Neuron (in vitro differentiated cells): ENCODE results near the gene PITX2.

Experiments used
- H2AFZ ChIP-seq: one replicate; pipeline ENCODE4 v1.6.1; 2013; ENCODE audit warnings: low read depth, mild to moderate bottlenecking, inconsistent platforms, low read length, moderate library complexity
- H3K27me3 ChIP-seq: one replicate; pipeline ENCODE4 v1.6.1; 2013; ENCODE audit warnings: low read length; ENCODE audit not compliant: insufficient read depth
- H3K36me3 ChIP-seq: one replicate; pipeline ENCODE4 v1.6.1; 2013; ENCODE audit warnings: low read length; ENCODE audit not compliant: insufficient read depth
- H3K4me1 ChIP-seq: one replicate; pipeline ENCODE4 v1.6.1; 2013; ENCODE audit warnings: low read length; ENCODE audit not compliant: insufficient read depth
- H3K4me3 ChIP-seq: 2 replicates; pipeline ENCODE4 v1.5.1; 2013; ENCODE audit warnings: mild to moderate bottlenecking, low read length, moderate library complexity
- H3K9me3 ChIP-seq: one replicate; pipeline ENCODE4 v1.6.1; 2013; ENCODE audit warnings: low read length

PITX2 gene

DNA sequence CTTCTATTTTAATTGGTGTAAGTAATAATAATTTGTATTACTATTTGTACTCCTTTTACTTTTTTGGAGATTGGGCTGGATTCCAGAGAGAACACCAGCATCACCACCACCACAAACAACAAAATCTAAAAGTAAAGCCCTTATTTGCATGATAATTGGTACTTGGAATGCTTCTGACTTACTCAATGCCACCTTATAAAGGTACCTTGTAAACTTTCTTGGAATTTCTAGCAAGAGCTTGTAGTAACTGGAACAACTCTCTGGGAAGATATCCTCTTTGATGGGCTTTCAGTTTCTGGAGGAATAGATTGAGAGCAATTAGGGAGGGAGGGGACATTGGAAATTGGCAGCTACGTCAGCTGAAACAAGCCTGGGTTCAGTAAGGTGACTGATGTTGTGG lies 20.2 kb upstream of the PITX2 start:
- Histone ChIP-seq H3K4me1 (no peaks in the 10 kb centered on the region), H2AFZ (no peak overlapping the region), H3K36me3 (no peaks in the 10 kb centered on the region), H3K27me3 (peaks cover 64% of the 10 kb centered on the region), H3K4me3 (no peak overlapping the region), H3K9me3 (no peaks in the 10 kb centered on the region)

DNA sequence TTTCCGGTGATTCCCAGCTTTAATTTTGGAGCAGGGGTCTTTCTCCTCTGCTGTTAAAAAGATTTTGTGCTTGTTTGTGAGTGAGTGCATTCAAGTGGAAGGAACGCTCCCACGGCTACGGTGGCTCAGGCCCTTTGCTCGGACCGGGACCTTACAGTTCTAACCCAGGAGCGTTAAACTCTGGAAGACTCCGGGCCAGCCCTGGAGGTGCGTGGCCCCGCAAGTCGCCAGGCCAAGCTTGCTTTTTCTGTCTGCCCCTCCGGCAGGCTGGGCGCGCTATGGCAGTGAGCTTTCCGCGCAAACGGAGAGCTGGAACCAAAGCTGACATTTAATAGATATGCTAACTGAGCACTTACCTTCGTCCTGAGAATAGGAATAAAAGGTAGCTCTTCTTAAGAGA lies 18.3 kb upstream of the PITX2 start:
- peaks cover 3% of the 10 kb centered on the region for H3K4me1 ChIP-seq
- H3K4me3 ChIP-seq, result no peak overlapping the region
- H3K27me3 ChIP-seq, result peaks cover 83% of the 10 kb centered on the region
- H3K9me3 ChIP-seq, result no peaks in the 10 kb centered on the region
- H3K36me3 ChIP-seq, result no peaks in the 10 kb centered on the region
- H2AFZ ChIP-seq, result no peak overlapping the region

DNA sequence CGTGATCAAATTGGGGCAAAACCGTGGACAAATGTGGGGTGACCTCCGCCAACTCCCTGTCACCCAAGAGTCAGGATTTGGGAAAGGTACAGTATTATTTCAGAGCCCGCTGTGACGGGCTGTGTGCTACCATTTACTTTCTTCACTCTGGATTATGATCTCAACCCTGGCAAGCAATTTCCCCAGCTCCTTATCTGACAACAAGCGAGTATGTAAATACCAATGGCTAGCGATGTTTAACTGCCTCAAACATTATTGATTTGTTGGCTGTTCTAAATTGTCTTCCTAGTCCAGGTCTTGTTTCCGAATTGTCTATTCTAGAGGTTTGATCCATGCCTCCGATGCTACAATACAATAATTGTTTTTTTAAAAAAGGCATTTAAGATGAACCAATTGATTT lies 17.7 kb upstream of the PITX2 start:
- peaks cover 88% of the 10 kb centered on the region for H3K27me3 ChIP-seq
- no peaks in the 10 kb centered on the region for H3K9me3 ChIP-seq
- H2AFZ ChIP-seq, result no peak overlapping the region
- H3K4me3 ChIP-seq, result no peak overlapping the region
- H3K4me1 ChIP-seq, result peaks cover 3% of the 10 kb centered on the region
- no peaks in the 10 kb centered on the region for H3K36me3 ChIP-seq

DNA sequence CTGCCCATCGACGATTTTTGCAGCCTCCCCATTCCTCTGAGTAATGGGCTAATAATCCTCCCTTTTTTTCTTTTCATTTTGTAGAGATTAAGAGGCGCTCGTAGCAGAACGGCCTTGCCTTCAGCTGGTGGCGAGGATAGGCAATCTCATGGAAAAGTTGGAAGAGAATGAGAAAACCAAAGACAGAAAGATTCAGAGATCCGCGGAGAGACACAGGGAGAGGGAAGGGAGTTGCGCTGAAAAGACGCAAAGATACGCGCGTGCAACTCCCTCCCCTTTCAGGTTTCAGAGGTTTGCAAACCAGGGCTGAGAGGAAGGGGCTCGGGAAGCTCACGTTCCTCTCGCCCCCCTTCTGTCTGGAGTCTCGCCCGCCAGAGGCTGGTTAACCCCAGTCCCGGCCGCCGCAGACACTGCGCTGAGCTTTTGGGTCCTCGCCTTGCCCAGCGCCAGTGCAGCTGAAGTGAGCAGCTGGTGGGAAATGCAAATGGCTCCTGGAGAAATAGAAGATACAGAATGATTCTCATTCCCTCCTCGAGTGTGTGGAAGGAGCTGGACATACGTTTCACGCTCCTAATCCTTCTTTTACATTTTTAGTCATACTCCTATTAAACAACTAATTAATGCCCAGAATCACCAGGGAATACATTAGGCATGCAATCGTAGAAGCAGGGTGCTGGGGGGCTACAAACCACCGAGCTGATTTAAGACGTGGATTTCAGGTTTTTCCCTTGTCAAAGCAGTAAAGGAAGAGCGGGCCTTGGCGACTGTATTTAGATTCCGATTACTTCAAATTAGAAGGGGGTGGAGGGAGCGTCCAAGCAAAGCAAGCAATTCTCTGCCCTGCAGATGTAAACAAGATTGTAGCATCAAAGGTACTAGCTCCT lies 16.6 kb upstream of the PITX2 start:
- no peaks in the 10 kb centered on the region for H3K36me3 ChIP-seq
- no peak overlapping the region for H3K4me3 ChIP-seq
- H2AFZ ChIP-seq, result no peak overlapping the region
- no peaks in the 10 kb centered on the region for H3K9me3 ChIP-seq
- peaks cover 3% of the 10 kb centered on the region for H3K4me1 ChIP-seq
- H3K27me3 ChIP-seq, result peaks cover 97% of the 10 kb centered on the region

DNA sequence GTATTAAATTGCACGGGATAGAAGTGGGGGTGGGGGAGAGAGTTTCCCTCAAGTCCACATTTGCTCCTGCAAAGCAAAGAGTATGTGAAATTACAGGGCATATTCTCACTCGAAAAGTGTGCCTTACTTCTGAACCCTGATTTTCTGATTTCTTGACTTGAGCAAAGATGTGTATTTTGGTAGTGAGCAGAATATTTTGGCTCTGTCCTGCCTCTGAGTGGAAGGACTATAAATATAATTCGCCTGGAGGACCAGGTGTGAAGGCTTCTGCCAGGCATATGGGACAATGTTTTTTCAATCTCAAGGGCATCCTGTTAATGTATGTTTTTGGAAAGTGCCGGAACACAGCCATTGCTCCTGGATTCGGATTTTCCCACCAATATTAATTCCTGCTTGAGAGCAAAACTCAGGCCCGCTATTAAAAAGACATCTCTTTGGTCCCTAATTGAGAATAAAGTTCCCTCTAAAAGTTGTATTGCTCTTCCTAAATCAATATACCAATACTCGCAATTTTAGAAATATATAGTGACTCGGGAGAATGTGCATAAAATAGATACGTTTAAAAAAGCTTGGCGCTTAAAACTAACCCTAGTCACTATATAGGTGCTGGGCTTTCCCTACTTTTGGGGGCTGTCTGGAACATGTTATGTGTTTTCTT lies 15.3 kb upstream of the PITX2 start:
- Histone ChIP-seq H3K4me3 (no peak overlapping the region), H3K27me3 (peaks cover 97% of the 10 kb centered on the region), H3K9me3 (no peaks in the 10 kb centered on the region), H2AFZ (no peak overlapping the region), H3K4me1 (peaks cover 3% of the 10 kb centered on the region), H3K36me3 (no peaks in the 10 kb centered on the region)

DNA sequence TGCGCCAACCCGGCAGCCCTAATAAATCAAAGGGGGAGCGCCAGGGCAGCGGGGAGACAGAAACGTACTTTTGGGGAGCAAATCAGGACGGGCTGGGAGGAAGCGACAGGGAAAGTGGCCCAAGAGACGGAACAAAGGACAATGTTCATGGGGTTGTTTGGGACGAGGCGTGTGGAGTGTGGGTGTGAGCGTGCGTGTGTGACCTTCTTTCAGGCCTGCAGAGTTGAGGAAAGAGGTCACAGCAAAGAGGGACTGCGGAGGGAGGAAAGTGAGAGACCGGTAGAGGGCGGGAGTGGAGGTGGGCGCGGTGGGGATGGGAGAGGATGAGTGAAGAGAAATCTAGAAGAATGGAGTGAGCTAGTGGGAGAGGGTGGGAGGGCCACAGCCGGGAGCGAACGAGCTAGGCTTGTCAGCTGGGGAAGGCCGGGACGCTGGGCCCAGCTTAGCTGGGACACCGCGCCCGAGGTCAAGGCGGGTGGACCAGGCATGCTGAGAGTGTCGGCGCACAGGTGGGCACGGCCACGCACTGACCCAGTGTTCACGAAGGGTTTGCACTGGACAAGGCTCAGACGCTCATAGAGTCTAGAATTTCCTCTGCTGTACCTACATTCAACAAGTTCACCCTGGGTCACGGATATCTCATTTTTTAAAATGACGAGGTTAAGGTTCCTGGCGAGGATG lies 14.7 kb upstream of the PITX2 start:
- Histone ChIP-seq H2AFZ (peak overlapping the region; percentile 75), H3K9me3 (no peaks in the 10 kb centered on the region), H3K36me3 (no peaks in the 10 kb centered on the region), H3K4me1 (peaks cover 3% of the 10 kb centered on the region), H3K27me3 (peaks cover 100% of the 10 kb centered on the region), H3K4me3 (peak overlapping the region; percentile 7)

DNA sequence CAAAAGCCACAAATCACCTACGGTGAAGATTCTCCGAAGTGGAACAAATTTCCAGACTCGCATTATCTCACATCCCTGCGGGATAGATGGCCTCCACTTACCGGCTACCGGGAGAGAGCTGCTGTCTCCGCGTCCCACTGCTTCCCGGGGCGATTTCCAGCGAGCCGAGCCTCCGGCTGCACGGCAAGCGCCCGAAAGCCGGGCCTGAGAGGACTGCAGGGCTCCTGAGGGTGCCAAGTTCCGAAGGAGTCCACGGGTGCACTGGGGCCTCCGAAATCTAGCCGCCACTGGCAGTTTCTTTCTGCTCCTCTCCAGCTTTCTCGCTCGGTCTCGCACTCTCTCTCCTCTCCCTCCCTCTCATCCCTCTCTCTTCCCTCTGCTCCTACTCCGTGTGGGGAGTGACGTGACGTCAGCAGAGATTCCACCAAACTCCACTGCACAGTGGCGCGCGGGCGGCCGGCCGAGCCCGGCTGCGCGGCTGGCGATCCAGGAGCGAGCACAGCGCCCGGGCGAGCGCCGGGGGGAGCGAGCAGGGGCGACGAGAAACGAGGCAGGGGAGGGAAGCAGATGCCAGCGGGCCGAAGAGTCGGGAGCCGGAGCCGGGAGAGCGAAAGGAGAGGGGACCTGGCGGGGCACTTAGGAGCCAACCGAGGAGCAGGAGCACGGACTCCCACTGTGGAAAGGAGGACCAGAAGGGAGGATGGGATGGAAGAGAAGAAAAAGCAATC lies 14.0 kb upstream of the PITX2 start:
- Histone ChIP-seq H3K27me3 (peaks cover 100% of the 10 kb centered on the region), H3K36me3 (no peaks in the 10 kb centered on the region), H2AFZ (peak overlapping the region; percentile 75), H3K4me3 (peak overlapping the region; percentile 7), H3K4me1 (peaks cover 6% of the 10 kb centered on the region), H3K9me3 (no peaks in the 10 kb centered on the region)

DNA sequence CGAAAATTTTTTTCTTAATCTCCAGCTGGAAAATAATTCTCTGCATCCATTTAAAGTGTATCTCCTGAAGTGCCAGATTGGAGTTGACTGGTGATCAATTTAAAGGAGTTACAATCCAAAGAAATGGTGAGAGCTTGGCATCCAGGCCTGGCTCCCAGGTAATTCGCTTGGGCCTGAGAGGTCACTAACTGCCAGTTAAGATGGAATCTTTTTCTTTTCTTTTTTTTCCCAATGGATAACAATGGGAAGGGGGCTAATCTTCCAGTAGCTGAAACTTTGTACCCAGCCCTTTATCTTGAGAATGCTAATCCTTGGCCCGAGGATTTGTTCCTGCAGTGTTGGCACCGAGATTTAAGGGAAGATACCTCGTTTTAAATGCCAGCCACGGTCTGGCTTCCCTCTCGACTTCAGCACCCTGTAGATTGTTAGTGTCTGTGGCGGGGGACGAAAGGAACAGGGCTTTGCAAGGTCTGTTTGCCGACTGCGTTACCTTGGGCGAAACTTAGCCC lies 13.3 kb upstream of the PITX2 start:
- Histone ChIP-seq H3K4me3 (no peak overlapping the region), H3K27me3 (peaks cover 99% of the 10 kb centered on the region), H3K36me3 (no peaks in the 10 kb centered on the region), H3K9me3 (no peaks in the 10 kb centered on the region), H2AFZ (peak overlapping the region; percentile 75), H3K4me1 (peaks cover 6% of the 10 kb centered on the region)

DNA sequence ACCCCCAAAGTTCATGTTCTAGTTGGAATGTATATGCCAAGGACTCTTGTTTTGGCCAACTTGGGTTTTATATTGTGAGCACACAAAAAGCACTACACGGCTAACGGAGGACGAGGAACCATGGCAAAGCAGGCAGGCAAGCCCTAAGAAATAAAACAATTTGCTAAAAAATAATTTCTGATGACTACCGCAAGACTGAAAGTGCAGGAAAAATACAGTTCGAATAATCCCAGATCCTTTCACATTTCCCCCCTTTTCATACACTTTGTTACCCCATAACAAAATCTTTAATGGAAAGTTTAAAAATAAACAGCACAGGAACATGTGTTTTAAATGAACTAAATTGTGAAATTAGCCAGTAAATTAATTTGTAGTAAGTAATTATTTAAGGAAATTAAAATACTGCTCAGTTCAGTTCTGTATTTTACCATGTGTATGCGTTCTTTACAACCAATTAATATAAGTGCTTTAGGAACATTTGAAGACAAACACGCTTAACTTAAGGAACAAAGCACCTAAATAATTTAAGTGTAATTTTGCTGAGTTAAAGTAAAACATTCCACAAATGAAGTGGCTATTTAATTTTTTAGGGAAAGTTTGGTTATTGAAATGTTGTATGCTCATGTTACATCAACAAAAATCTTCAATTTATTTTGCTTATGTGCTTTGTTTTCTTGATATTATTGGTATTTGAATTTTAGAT lies 12.4 kb upstream of the PITX2 start:
- Histone ChIP-seq H3K36me3 (no peaks in the 10 kb centered on the region), H3K4me3 (no peak overlapping the region), H3K27me3 (peaks cover 98% of the 10 kb centered on the region)

DNA sequence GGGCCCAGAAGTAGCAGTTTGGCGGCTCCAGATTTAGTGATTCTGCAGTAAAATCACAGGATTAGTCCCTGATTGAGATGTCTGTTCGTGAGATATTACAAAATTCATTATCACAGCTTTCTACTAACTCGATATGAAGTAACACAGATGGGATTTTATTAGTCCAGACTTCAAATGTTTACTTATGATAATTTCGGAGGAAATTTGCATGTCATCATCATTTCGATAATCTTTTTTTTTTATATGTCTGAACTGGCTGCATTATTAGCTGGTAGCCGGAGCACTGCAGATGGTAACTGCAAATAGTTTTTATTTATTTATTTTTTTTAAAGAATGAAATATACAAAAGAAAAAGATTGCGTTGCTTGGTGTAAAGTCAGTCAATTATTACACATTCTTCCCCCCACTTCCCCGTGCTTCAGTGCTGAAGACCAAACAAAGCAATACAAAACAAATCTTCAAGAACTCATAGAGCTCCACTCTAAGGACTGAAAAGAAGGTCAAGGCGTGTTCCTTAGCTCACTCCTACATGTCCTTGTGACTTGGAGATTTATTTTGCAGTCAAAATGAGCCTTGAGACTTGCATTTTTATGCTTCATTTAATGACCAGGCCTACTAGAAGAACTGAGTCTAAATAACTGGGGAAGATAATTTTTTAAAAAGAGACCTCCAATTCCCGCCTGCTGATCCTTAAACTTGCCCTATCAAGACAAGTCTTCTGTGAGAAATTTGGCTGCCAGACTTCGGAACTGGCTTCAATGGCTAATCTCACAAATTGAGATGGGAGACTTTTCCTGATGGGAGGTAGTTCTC lies 11.7 kb upstream of the PITX2 start:
- no peak overlapping the region for H2AFZ ChIP-seq
- H3K36me3 ChIP-seq, result no peaks in the 10 kb centered on the region
- H3K4me1 ChIP-seq, result peaks cover 6% of the 10 kb centered on the region
- no peaks in the 10 kb centered on the region for H3K9me3 ChIP-seq
- no peak overlapping the region for H3K4me3 ChIP-seq
- H3K27me3 ChIP-seq, result peaks cover 98% of the 10 kb centered on the region

More for the DNA sequence above, 12.4 kb upstream of the PITX2 start:
- no peak overlapping the region for H2AFZ ChIP-seq
- H3K9me3 ChIP-seq, result no peaks in the 10 kb centered on the region
- peaks cover 6% of the 10 kb centered on the region for H3K4me1 ChIP-seq

DNA sequence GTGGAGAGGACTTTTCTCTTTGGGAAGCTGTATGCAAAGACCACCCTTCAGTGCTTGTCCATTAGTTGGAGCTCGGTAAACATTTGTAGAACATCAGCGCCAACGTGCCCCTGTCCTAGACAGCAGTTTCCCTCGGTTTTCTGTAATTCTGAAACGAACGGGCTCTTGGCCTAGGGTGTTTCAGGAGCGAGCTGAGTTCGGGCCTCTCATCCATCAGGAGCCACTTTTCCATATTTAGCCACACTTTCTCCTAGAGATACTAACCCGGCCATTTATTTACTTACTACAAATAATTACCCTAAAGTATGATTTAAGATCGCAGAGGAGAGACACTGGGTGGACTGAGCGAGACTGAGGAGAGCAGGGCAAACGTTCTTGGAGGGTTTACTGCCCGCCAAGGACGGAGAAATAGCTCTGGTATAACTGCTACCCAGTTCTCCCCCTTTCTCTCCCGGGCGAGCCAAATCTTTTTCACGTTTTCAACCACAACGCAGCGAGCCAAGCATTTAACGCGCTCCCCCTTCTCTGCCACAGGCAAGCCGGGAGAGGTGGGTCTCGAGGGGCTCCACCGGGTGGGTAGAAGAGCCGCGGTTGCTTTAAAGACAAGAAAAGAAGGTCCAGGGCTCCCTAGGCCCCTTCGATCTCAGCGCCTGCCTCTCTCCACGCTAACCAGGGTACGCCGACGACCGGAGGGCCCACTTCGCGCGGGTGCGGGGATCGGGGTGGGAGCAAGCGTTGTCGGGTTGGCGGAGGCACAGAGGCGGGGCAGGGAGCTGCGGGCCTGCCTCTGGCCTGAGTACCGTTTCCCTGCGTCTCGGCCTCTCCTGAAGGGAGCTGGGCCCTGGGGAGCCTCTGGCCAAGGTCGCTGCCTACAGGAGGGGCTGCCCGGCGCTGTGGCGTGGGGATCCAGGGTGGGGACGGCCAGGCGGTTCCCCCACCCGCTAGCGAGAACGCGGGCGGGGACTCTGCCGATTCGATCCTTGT lies 10.8 kb upstream of the PITX2 start:
- H3K4me3 ChIP-seq, result no peak overlapping the region
- no peaks in the 10 kb centered on the region for H3K36me3 ChIP-seq
- H3K9me3 ChIP-seq, result no peaks in the 10 kb centered on the region
- H3K4me1 ChIP-seq, result peaks cover 6% of the 10 kb centered on the region
- peaks cover 98% of the 10 kb centered on the region for H3K27me3 ChIP-seq
- no peak overlapping the region for H2AFZ ChIP-seq
